GM19463 (cell line): Measurements from ENCODE around the gene FHIT.

ENCODE experiments used
- ATAC-seq: cut with Tn5 transposase; IDR thresholded peaks from one replicate; pipeline ENCODE4 v1.9.1; 2021; ENCODE audit warnings: mild to moderate bottlenecking, moderate library complexity; ENCODE audit not compliant: unreplicated experiment

Gene FHIT

DNA sequence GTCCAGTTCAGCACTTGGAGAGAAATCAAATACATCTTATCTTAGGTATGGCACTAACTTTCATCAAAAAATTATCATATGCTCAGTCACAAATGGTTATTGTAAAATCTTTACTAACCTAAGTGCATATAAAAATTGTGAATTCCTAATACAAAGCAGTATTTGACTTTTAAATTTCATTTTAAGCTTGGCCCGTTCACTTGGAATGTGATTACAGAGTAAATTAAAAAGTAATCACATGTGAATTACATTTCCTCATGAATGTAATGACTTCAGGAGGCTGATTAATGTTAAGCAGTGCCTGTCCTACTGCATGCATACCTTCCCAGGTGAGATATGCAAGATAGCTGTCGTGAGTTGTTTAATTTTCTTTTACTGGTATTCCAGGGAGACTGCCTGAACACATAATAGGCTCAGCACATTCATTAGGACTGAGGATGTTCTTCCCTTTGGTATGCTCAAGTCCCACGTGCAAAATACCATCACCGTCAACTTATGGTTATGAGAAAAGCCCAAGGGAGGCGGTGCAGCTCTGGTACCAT, 1053.0 kb downstream of the FHIT start:
- no peak for ATAC-seq

DNA sequence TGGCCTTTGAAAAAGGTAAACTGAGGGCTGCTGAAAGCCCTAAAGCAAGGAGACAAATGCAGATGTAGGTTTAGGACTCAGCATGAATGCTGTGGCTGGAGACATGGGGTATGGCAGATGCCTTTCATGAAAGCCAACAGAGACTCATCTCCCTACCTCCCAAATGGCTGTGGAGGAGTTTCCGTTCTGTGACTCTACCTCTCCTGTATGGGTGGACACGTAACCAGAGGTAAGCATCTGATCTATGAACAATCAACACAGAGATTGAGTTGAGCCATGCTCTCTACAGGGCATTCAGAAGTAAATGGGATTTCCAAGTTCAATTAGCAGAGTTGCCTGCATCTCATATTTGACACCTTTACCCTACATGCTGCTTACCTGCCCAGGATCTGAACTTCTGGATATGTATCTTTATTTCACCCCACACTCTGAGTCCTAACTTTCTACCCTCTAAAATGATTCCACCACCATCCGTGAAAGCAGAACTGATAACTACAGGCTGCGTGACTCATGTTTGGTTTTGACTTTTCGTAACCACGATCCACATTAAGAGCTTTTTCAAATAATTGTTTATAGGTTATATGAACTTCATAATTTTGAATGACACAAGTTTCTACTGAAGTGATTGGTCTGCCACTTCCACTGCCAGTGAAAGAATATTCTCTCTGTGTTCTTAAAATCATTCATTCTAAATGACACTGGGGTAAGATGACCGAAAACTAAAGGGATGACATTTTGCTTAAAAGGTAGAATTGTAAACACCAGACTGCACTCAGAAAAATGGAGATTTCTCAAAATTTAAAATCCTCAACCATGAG, 1058.7 kb downstream of the FHIT start:
- ATAC-seq: no peak

DNA sequence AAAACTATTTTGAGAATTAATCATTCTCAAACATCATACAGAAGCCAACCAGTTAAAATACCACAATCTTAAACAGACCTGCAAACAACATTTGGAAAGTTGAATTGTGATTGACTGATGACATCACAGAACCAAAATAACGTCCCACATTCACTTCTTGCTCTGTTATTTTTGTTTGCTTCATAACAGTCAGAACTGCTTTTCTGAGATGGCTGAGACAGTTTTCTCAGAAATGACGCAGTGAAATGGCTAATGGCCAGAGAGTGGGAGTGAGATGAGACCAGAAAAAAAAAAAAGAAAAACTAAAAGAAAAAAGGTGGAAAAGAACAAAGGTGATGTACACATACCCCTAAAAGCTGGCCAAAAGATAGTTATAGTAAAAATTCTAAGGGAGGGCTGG, 1061.2 kb downstream of the FHIT start:
- ATAC-seq: no peak

DNA sequence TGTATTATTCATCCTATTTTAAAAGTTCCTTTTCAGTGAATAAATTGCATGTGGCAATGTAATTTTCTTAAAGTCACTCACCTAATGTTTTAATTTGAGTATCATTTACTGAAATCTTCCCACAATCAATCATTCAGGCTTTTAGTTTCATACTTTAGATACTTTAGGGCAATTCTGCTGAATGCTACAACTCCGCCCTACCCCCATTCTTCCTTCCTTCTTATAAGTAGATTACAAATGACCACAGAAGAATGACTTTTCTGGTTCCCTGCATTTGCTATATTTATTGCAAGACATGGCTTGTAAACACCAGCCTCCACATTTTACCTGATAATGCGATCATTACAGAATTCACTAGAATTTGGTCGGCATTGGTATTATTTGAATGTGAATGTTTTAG, 1061.9 kb downstream of the FHIT start:
- no peak for ATAC-seq

DNA sequence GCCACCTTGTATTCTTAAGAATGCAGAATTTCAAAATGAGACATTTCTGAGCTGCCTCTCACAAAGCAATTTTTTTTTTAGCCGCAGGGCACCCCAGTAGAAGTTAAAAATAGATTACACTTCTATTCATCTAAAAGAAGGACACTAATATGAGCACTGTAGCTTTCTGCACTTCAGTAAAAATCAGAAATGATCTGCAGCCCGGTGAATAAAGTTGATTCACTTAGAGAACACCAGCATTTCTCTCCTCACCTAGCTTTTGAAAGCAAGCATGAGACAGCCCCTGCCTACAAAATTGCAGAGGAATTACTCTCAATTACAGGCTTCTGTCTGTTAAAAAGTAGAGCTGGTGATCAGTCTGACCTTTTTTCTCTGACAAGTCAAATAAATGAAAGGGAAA, 1062.4 kb downstream of the FHIT start:
- no peak for ATAC-seq

DNA sequence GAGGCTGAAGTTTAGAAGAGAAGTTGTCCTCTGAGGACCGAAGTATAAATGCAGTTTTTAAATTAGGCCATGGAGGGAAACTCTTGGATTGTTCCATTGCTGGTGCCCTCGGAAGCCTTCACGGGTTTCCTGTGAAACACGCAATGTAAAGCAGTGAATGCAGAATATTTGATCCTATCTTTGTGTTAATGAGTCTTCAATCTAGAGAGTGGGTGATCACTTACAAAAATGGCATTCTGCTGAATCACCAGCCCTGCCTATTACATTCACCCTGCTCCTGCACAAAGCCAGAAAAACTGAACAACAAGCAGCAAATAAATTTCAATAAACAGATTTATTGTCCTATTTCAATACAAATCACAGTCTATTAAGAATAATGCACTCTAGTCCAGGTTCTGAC, 1063.9 kb downstream of the FHIT start:
- ATAC-seq: no peak

DNA sequence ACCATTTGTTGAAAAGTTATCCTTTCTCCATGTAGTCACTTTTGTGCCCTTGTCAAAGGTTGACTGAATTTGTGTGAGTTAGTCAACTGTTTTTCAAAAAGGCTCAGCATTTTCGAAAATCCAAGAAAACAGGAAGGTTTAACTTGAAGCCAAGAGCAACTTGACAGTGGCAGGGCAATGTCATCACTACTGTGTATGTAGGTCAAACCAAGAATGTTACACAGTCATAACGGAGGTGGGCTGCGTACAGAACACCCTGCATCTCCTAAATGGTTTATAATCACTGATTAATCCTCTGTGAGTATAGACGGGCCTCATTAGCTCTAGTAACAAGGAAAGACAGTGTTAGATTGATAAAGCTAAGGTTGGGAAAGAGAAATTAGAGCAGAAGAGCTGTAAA, 1064.9 kb downstream of the FHIT start:
- ATAC-seq: no peak

DNA sequence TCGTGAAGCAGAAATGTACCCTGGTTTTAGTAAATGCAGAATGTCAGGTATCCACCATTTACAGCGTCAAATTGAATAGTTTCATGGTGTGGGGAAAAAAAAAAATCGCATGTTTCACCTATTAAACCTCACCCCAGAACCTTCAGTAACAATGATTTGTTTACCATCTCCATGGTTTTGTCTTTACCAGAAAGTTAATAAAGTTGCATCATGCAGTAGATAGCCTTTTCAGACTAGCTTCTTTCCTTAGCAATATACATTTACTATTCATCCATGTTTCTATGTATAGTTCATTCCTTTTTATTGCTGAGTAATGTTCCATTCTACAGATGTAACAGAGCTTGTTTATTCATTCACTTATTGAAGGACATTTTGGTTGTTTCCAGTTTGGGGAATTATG, 1066.1 kb downstream of the FHIT start:
- ATAC-seq: no peak

DNA sequence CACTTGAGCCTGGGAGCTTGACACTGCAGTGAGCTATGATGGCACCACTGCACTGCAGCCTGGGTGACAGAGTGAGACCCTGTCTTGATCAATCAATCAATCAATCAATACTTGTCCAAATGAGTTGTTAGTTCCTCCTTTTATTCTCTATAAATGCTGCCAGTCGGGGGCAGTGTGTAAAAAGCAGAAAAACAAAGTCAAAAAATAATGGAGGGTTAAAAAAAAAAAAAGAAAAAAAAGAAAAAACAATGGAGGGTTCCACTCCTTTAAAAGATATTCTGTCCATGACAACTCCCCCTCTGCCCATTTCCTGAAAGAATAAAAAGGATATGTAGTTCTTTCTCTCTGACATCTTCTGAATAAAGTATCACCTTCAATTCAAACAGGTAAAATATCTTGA, 1068.6 kb downstream of the FHIT start:
- ATAC-seq: no peak

DNA sequence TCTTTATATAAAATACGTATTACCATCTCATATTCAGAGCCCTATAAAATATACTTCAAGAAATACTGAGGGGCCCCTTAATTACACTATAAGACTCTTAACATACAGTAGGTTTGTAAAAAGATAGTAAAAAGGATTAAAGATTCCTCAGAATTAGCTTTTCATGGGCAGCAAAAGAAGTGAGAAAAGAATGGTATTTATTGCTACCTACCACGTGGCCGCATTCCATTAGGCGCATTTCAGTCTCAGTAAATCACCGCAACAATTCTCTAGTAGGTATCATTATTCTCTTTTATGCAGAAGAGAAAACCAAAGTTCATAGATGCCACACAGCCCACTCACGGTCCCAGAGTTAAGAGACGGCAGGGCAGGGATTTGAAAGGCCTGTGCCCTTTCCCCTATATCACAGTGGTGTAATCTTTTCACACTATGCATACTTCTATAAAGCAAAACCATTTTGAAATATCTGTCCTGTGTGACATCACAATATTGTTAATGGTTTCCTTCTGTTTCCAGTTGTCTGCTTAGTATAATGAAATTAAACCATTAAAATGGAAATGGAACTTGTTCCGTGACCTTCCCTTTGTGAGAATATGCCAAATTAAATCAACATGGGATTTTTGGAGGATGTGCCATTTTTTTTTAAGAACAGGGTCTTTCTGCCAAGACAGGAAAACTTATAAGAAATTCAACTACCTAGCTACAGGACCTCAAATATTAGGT, 1072.2 kb downstream of the FHIT start:
- ATAC-seq: no peak

DNA sequence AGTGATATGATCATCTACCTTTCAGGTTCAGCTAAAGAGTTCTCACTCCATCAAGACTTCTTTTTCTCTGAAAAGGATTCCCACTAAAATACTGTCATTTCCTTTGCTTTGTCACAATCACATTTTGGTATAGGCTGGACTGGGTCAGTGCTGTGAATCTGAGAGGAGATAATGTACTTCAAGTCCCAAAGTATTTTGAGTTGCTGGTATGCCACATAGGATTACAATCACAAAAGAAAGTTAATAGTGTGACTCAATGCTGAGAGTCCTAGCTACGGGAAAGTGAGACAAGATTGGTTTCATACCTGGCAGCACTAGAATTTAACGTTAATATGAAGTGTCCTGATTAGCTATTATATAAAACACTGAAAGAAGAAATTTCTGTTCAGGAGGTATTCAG, 1073.5 kb downstream of the FHIT start:
- ATAC-seq: no peak

DNA sequence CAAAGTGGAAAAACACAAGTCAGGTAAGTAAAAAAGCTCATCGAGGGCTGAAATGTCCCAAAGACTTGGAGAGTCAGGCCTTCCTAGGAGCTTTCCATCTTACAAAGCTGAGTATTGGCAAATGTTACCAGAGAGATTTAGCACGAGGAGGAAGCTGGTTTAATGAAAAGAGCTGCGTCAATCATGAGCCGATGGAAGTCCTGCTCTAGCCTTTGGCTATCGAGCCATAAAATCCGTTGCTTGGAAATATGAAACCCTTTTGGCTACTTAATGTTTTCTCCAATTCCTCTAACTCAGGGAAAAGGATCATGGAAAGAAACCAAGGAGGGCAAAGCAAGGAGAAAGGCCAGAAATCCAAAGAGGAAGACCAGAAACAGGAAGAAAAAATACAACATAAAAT, 1074.6 kb downstream of the FHIT start:
- no peak for ATAC-seq

DNA sequence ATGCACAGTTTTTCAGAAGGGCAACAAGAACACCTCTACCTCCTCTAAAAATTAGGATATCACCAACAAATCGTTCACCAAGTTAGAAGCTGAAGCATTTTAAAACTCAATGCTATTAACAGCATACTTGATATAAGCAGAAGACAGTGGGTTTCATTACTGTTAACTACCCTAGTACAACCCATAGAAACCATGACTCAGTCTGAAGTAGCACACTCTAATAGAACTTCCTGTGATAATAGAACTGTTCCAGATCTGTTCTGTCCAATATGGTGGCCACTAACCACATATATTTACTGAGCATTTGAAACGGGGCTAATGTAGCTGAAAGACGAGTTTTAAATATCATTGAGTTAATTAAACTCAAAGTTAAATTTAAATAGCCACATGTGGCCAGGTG, 1075.6 kb downstream of the FHIT start:
- no peak for ATAC-seq

DNA sequence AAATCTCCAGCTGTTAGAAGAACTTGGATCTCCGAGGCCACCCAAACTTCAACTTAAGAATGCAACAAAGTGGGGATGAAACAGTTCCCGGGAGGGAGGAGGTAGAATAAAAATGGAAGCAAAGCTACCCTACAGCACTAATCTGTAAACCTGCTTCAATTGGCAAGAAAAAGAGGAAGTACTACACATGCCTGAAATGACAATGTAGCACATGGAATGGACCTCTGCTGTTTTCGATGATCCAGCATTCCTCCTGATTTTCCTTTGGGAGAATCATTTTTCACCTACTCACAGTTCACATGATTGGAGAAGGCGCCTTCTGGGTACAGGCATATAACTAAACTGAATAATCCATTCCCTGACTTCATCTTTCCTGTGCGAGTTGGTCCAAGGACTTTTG, 1081.5 kb downstream of the FHIT start:
- ATAC-seq: no peak

DNA sequence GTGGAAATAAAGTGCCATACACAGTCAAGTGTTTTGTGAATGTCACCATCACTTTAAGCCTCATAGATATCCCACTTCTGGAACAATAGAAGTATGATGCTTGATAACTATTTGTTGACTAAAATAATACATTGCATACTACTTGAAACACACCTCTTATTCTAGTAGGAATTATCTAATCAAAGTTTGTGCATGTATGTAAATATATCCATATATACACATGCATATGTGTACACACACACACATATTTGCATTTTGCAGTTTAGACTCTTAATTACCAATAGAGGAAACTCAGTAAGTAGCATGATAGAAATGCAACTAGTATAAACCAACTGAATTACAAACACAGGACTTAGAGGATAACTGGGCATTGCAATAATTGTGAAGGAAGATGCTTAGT, 1084.1 kb downstream of the FHIT start:
- no peak for ATAC-seq

DNA sequence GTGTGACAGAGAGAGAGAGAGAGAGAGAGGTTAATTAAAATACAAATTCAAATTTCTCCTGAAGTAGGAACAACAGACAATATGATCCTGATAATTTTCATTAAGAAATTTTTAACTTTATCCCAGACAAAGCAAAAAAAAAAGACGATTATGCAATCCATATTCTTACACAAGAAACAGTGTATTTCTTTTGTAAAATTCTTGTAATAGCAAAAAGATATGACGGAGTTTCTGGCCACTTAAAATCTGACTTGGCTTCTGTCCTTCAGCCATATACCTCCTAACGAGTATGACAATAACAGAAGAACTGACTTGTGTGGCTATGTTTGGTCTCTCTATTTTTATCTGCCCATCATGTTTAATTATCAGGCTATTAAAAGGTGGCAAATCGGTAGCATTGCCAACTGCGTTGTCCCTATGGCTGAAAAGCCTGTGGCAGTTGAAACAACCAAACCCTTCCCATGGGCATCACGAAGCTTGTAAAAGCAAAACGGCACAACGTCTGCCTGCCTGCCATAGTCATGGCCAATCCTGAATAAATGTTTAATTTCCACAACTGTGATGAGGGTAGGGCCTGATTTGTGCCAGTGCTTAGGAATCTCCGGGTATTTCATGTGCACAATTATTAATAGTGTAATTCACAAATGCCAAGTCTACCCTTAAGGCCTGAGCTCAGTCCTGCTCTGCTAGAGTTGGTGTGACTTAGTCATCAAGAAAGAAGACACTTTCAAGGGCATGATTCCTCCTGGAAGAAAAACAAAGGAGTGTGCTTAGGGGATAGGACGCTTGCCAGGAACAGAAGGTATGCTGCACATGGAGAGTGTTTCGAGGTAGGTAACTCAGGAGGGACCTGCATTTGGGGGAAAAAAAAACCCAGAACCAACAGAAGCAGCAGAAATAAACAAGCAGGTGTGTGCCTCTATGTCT, 1090.2 kb downstream of the FHIT start:
- ATAC-seq: no peak

DNA sequence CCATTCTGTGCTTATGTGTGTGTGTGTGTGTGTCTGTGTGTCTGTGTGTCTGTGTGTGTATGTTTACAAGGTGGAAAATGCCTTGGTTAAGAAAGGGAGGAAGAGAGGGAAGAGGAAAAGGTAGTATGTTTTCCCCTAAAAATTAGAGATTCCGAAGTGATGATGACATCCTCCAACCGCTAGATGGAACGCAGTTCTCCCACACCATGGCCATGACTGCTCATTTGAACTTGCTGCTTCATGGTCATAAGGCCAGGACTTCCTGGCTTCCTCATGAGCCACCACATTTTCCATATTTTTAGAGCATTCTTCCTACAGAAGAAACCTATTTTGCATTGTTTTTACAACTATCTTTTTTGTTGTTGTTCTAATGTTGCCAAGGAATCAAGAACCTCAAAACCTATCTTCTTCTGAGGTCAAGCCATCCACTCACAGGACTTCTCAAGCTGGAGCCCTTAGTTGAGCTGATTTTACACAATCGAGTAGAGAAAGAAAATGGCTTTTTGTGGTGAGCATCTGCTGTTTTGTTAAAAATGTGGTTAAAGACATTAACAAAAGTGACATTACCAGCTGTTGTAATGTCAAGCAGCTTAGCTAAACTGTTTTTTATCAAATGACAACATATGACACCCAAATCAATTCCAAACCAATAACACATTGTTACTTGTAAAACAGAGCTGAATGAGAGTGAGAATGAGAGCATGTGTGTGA, 1091.0 kb downstream of the FHIT start:
- no peak for ATAC-seq

DNA sequence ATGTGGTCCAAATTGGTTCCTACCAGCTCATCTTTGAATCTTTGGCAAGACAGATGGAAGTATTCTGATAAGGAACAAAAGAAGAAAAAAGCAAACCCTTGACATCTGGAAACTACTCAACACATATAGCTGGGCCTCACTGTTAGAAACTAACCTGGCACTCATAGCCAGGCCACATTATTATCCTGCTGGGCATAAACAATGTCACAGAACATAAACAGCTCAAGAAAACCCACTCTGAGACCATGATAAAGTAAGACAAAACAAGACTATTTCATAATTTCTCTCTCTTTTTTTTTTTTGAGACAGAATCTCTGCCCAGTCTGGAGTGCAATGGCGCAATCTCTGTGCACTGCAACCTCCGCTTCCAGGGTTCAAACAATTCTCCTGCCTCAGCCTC, 1093.2 kb downstream of the FHIT start:
- no peak for ATAC-seq

DNA sequence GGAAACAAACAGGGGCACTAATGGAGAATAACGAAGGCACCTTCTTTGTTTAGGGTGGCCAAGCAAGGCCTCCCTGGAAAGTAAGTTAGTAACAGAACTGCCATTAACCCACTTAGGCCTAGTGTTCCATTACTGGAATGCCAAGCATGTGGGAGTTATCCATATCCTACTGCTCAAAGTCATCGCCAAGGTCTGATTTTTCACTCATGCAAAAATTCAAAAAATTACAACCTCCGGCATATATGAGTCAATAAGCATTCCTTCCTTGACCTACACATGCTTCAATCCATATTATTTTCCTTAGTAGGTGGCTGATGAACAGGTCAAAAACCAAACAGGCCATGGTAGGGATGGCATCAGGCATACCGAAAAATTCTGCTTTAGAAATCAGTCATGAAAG, 1097.2 kb downstream of the FHIT start:
- no peak for ATAC-seq

DNA sequence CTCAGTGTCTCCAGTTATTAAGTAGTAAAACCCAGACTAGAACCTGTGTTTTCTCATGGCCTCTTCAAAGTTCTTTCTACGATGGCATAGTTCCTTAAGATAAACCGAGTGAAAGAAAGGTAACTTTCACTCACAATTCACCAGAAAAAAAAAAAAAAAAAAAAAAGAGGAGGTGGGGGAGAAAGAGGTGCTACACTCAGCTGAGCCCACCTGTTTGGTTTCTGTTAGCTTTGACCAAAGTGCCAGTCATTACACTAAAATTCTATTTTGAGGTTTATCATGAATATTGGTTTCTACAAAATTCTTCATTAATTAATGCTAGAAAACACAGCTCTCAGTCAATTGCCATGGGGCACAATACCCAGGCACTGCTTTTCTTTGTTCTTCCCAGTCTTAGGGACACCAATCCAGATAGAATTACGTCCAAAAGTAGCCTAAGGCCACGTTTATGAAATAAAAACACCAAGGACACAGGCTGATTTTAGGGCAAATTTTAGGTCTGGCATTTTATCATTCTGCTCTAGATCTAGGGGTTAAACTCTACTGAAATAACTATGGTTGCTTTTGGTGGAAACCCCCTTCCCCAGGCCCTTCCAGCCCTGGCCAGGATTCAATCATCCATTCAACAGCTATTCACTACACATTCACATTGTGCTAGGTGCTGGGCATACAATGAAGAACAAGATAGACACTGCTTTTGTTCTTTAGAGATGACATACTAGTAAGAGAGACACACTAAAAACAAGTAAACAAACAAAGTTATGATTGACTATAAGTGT, 1097.8 kb downstream of the FHIT start:
- no peak for ATAC-seq
